Neural progenitor cell (in vitro differentiated cells): ENCODE data around the gene BSND. TPM values are rescaled to one million over a fixed set of nuclear protein-coding genes. Genes with fewer than 3 reads are reported as not detected.

ENCODE experiments used
- DNase-seq: peaks from one replicate; pipeline ENCODE4 v3.0.0-alpha.2; 2016; ENCODE audit warnings: low spot score
- H2AFZ ChIP-seq: fragments of 200-600 bp; sonication (generic); replicated peaks from 2 replicates; pipeline ENCODE4 v1.6.1; 2016; ENCODE audit warnings: antibody characterized with exemption
- H3F3A ChIP-seq: fragments of 200-600 bp; sonication (generic); 2 replicates; pipeline ENCODE4 v1.6.1; 2016; ENCODE audit warnings: antibody characterized with exemption, low read depth
- H3K27ac ChIP-seq: fragments of 200-600 bp; sonication (generic); 2 replicates; pipeline ENCODE4 v1.5.1; 2016; ENCODE audit warnings: mild to moderate bottlenecking
- H3K27me3 ChIP-seq: fragments of 200-600 bp; sonication (generic); 2 replicates; pipeline ENCODE4 v1.6.1; 2016; ENCODE audit warnings: mild to moderate bottlenecking, moderate library complexity
- H3K36me3 ChIP-seq: fragments of 200-600 bp; sonication (generic); 2 replicates; pipeline ENCODE4 v1.5.1; 2016
- H3K4me1 ChIP-seq: fragments of 200-600 bp; sonication (generic); 2 replicates; pipeline ENCODE4 v1.6.1; 2016; ENCODE audit warnings: mixed run types
- H3K4me2 ChIP-seq: fragments of 200-600 bp; sonication (generic); 2 replicates; pipeline ENCODE4 v1.6.1; 2016
- H3K4me3 ChIP-seq: fragments of 200-600 bp; sonication (generic); 2 replicates; pipeline ENCODE4 v1.5.1; 2016
- H3K79me2 ChIP-seq: fragments of 200-600 bp; sonication (generic); 2 replicates; pipeline ENCODE4 v1.6.1; 2016; ENCODE audit warnings: low read depth
- H3K9ac ChIP-seq: fragments of 200-600 bp; sonication (generic); 2 replicates; pipeline ENCODE4 v1.6.1; 2016
- H3K9me3 ChIP-seq: fragments of 200-600 bp; sonication (generic); 2 replicates; pipeline ENCODE4 v1.5.1; 2016; ENCODE audit warnings: low read depth
- H4K20me1 ChIP-seq: fragments of 200-600 bp; sonication (generic); 2 replicates; pipeline ENCODE4 v1.6.1; 2016; ENCODE audit warnings: low read depth
- H3K27ac Mint-ChIP-seq: 3 replicates; pipeline ENCODE4 v1.8.0; 2021; ENCODE audit warnings: mixed read lengths
- H3K27me3 Mint-ChIP-seq: 2 replicates; pipeline ENCODE4 v1.8.0; 2022; ENCODE audit warnings: low read depth, mild to moderate bottlenecking, inconsistent platforms, moderate library complexity, mixed read lengths; ENCODE audit not compliant: insufficient read depth
- H3K36me3 Mint-ChIP-seq: 3 replicates; pipeline ENCODE4 v1.8.0; 2021; ENCODE audit warnings: mixed read lengths
- H3K4me1 Mint-ChIP-seq: 3 replicates; pipeline ENCODE4 v1.8.0; 2021; ENCODE audit warnings: mixed read lengths
- H3K4me3 Mint-ChIP-seq: 3 replicates; pipeline ENCODE4 v1.8.0; 2021; ENCODE audit warnings: mild to moderate bottlenecking, moderate library complexity, mixed read lengths
- H3K9me3 Mint-ChIP-seq: 3 replicates; pipeline ENCODE4 v1.8.0; 2020; ENCODE audit warnings: mixed read lengths
- EZH2 ChIP-seq: fragments of 200-600 bp; sonication (generic); IDR thresholded peaks from 2 replicates; pipeline ENCODE4 v1.6.1; 2017; ENCODE audit warnings: antibody characterized with exemption, mild to moderate bottlenecking, moderate library complexity
- EZH2phosphoT487 ChIP-seq: fragments of 200-600 bp; sonication (generic); IDR thresholded peaks from 2 replicates; pipeline ENCODE4 v1.6.1; 2017; ENCODE audit warnings: antibody characterized with exemption
- total RNA-seq: library from RNA; depleted of rRNA; stranded (reverse); fragments of >200 nt; gene quantifications from 2 replicates; pipeline ENCODE4 v1.2.3, GENCODE V29; 2015; ENCODE audit warnings: low replicate concordance
- TF ChIP-seq, protein P1 (sequence below): fragments of 200-600 bp; sonication (generic); IDR thresholded peaks from 2 replicates; pipeline ENCODE4 v1.5.1; 2017; ENCODE audit warnings: antibody characterized with exemption, mild to moderate bottlenecking

Gene BSND
- total RNA-seq, 1 donor from 2014 or later = not detected

DNA sequence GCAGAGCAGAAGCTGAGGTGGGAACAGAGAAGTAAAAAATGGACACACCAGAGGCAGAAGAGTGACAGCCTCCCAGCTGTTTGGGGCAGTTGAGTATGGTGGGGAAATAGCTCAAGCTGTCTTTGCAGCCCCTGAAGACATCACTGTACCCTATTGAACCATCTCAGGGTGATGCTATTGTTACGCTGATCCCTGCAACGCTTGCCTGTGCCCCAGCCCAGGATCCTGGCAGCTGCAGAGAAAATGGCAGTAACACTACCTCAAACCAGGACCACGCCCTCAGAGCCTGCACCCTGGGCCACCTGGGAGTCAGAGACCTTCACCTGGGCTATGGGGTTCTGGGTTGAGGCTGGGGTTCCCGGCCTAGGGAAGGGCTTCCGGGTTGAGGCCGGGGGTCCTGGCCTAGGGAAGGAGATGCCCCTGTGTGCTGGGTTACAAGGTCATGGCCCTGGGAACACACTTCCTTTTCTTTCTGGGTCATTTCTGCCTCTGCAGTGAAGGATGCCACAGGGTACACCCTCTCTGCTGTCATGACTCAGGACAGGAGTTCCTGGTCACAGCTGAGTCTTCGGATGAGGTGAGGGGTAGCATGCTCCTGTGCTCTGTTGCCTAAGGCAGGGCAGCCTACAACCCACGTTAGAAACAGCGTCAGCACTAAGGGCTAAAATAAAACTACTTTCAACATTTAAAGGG lies 11.6 kb downstream of the BSND start:
- Mint-ChIP-seq H3K27me3 (peaks cover 16% of the 10 kb centered on the region), H3K4me3 (no peak overlapping the region), H3K9me3 (peaks cover 7% of the 10 kb centered on the region), H3K27ac (no peak overlapping the region), H3K4me1 (no peaks in the 10 kb centered on the region), H3K36me3 (no peaks in the 10 kb centered on the region)
- no peaks in the 10 kb centered on the region for H3K4me1 ChIP-seq
- no peaks in the 10 kb centered on the region for H3K9me3 ChIP-seq
- no peak for DNase-seq
- no peak overlapping the region for H3K9ac ChIP-seq
- H3K79me2 ChIP-seq = no peaks in the 10 kb centered on the region
- no peaks in the 10 kb centered on the region for H4K20me1 ChIP-seq
- TF ChIP-seq, protein P1, sequence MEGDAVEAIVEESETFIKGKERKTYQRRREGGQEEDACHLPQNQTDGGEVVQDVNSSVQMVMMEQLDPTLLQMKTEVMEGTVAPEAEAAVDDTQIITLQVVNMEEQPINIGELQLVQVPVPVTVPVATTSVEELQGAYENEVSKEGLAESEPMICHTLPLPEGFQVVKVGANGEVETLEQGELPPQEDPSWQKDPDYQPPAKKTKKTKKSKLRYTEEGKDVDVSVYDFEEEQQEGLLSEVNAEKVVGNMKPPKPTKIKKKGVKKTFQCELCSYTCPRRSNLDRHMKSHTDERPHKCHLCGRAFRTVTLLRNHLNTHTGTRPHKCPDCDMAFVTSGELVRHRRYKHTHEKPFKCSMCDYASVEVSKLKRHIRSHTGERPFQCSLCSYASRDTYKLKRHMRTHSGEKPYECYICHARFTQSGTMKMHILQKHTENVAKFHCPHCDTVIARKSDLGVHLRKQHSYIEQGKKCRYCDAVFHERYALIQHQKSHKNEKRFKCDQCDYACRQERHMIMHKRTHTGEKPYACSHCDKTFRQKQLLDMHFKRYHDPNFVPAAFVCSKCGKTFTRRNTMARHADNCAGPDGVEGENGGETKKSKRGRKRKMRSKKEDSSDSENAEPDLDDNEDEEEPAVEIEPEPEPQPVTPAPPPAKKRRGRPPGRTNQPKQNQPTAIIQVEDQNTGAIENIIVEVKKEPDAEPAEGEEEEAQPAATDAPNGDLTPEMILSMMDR = no peak
- TF ChIP-seq EZH2phosphoT487 (no peak), EZH2 (no peak)
- no peaks in the 10 kb centered on the region for H3K27me3 ChIP-seq
- H3K36me3 ChIP-seq = no peaks in the 10 kb centered on the region
- no peak overlapping the region for H3K4me2 ChIP-seq
- no peak overlapping the region for H2AFZ ChIP-seq
- H3K27ac ChIP-seq = no peak overlapping the region
- no peaks in the 10 kb centered on the region for H3F3A ChIP-seq
- H3K4me3 ChIP-seq = no peak overlapping the region

DNA sequence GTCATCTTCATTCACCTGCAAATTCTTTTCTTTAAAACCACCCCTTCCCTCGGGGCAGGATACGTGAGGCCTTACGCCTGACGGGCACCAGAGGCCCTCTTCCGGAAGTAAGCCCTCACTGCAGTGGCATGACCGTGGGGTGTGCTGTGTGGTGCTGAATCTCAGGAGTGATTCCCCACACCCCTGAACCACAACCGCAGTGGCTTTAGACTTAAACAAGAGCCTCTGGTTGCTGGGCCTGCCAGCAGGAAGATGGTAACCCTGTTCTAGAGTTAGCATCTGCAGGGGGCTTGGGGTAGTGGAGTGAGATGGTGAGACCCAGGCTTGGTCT lies 12.1 kb downstream of the BSND start:
- no peaks in the 10 kb centered on the region for H3K4me1 ChIP-seq
- H3K4me2 ChIP-seq = no peak overlapping the region
- no peak overlapping the region for H3K27ac ChIP-seq
- no peak overlapping the region for H3K4me3 Mint-ChIP-seq
- no peak for TF ChIP-seq EZH2phosphoT487
- TF ChIP-seq, protein P1 = peak; percentile 37
- H3K27ac Mint-ChIP-seq = no peak overlapping the region
- no peaks in the 10 kb centered on the region for H3K36me3 Mint-ChIP-seq
- no peaks in the 10 kb centered on the region for H3K9me3 ChIP-seq
- H3K4me1 Mint-ChIP-seq = no peaks in the 10 kb centered on the region
- no peak overlapping the region for H2AFZ ChIP-seq
- no peaks in the 10 kb centered on the region for H3K79me2 ChIP-seq
- no peak overlapping the region for H3K9ac ChIP-seq
- H3K27me3 ChIP-seq = no peaks in the 10 kb centered on the region
- H3K27me3 Mint-ChIP-seq = peaks cover 16% of the 10 kb centered on the region
- H3K9me3 Mint-ChIP-seq = peaks cover 7% of the 10 kb centered on the region
- no peaks in the 10 kb centered on the region for H3F3A ChIP-seq
- H4K20me1 ChIP-seq = no peaks in the 10 kb centered on the region
- no peak overlapping the region for H3K4me3 ChIP-seq
- no peaks in the 10 kb centered on the region for H3K36me3 ChIP-seq
- no peak for DNase-seq

DNA sequence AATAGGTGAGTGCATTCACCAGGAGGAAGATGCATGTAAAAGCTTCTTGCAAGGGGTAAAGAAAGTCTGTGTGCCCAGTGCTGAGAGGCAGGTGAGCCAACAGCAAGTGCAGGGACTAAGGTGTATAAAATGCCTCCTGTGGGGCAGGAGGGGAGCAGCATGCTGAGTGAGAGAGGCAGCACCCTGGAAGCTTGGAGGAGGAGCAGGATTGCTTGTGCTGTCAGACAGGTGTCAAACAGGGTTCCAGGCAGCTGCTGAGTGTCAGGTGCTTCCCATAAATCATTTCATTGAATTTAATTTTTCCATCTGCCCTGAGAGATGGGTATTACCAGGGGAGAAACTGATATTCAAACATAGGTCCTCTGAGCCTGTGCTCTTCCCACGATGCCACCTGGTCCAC lies 13.9 kb downstream of the BSND start:
- H3K4me3 Mint-ChIP-seq = no peak overlapping the region
- Histone ChIP-seq H3K4me3 (no peak overlapping the region), H3K4me2 (no peak overlapping the region), H3K27me3 (no peaks in the 10 kb centered on the region), H3K79me2 (no peaks in the 10 kb centered on the region), H3K9ac (no peak overlapping the region), H3F3A (no peaks in the 10 kb centered on the region), H3K9me3 (no peaks in the 10 kb centered on the region), H2AFZ (no peak overlapping the region), H3K36me3 (no peaks in the 10 kb centered on the region), H3K27ac (no peak overlapping the region), H4K20me1 (no peaks in the 10 kb centered on the region), H3K4me1 (no peaks in the 10 kb centered on the region)
- H3K27ac Mint-ChIP-seq = no peak overlapping the region
- peaks cover 7% of the 10 kb centered on the region for H3K9me3 Mint-ChIP-seq
- H3K36me3 Mint-ChIP-seq = no peaks in the 10 kb centered on the region
- no peaks in the 10 kb centered on the region for H3K4me1 Mint-ChIP-seq
- DNase-seq = no peak
- no peak for TF ChIP-seq EZH2
- TF ChIP-seq, protein P1 = no peak
- peaks cover 16% of the 10 kb centered on the region for H3K27me3 Mint-ChIP-seq
